NCI-H2107 (cell line): ENCODE results near the gene MDH1B.
A peak's percentile ranks its signal among the peaks of the same experiment; 100 is the strongest.
"Not testable (repeated sequence)": the region's sequence is repeated elsewhere in the genome, so short reads cannot be mapped to it uniquely, and the experiment has no call there.

Experiments used
- DNase-seq: peaks from one replicate; lab custom pipeline; 2025; lab: John Stamatoyannopoulos, UW

MDH1B gene

DNA sequence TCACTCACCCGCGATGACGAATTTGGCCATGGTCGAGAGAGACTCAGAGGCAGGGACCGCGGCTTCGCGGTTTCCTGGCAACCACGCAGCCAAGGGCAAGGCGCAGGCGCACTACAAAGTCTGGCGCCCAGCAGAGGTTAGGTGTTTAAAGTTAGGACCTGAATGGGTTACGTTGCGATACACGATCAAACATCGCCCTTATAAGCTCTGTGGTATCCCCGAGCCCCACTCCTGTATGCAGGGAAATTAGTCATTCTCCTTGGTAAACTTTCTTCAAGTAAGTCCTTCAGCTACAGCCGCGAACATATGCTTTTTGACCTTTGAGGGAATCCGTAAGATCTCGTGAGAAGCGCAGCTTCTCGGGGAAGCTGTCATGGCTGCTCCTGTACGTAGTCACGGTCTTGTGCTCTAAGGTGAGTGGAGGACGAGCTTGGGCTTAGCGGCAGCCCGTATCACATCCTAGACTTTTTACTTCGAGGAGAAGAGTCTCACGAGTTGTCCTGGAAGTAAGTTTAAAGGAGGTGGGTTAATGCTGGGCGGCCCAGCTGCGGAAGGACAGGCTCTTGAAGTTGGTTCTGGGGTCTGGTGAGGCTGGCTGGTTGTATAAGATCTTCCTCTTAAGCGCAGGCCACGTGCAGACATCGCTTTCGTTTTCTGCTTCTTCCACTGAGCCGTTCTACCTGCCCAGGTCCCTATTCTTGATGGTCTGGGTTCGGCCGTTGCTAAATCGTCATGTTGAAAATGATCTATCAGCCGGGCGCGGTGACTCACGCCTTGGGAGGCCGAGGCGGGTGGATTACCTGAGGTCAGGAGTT is at the start of gene MDH1B, which contains the start of gene FASTKD2:
Gene MDH1B, minus strand, starts transcription at position 87 of the 815 bp plus-strand sequence. Its CDS starts 57 bp downstream, at position 30.
Gene FASTKD2, plus strand, starts transcription at position 365 of the 815 bp plus-strand sequence. CDS start 1,088 bp downstream, outside the sequence.
- peak; percentile 40 for DNase-seq

DNA sequence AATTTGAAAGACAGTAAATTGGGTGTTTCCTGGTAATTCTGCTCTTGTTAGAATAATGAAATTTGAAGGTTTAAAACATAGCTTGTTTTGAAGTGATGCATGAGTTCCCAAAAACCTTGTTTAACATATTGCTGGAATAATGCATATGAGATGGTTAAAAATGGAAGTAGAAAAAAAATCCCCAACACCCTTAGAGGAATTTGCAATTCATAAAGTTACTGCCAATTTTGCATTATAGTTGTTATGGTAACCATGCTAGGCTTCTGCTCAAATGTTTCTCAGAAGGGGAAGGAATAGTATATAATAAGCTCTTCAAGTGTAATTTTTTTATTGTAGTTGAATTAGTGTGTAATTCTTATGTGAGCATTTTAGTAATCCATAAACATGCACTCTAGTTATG is 49.4 kb upstream of the MDH1B start:
- DNase-seq: no peak

DNA sequence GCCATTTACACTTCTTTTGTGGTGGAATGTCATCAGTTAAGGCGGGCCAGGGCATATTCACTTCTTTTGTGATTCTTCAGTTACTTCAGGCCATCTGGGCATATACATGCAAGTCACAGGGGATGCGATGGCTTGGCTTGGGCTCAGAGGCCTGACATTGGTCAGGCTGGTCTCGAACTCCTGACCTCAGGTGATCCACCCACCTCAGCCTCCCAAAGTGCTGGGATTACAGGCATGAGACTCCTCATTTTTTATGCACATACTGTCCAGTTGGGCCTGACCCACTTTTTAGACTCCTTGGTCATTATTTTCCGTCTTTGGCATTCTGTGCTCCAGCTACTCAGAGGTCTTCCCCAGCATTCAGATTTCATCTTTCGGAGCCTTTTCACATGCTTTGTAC is 47.3 kb upstream of the MDH1B start:
- not testable (repeated sequence) for DNase-seq

DNA sequence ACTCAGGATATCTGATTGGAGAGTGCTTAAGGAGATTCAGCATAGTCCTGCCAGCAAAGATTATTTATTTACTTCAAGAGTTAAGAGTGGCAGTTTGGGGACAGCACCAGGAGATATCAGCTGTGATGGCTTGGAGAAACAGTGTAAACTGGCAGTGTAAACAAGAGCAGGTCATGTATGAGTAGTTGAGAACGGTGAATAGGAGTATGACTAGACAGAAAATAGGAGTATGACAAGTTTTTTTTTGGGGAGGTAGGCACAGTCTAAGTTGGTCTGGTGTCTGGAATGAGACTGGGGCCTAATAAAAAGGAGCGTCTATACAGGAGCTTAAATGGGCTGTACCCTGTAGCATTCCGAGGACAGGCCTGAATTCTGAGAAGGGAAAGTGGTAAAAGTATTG is 42.5 kb upstream of the MDH1B start:
- not testable (repeated sequence) for DNase-seq

DNA sequence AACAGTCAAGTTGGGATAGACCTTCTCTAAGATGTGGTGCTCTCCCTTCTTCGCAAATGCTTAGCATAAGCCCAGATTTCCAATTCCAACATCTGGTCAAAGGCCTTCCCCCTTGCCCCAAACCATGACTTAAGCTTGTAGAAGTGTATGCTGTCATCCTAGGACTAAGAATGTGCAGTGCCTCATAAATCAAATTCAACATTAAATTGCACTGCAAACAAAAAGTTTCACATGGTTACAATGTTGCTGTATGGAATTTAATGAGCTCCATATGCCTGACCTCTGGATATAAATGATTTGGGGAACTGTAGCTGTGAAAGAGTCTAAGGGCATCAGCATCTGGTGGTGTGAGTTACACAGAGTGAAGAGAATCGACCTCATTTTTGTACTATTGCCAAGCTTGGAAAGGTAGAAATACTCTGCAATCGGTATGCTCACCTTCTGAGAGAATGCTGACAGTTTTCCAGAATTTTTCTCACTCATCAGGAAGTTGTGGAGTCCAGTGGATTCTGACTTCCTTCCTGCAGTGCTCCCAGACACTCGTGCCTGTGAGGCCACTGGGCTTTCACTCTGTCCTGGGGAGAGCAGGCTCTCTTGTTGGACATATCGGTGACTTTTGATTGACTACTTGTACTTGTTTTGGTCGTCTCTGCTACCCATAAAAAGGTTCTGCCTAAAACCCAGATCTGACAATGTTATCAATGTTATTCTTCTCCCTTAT is 40.9 kb upstream of the MDH1B start:
- no peak for DNase-seq

DNA sequence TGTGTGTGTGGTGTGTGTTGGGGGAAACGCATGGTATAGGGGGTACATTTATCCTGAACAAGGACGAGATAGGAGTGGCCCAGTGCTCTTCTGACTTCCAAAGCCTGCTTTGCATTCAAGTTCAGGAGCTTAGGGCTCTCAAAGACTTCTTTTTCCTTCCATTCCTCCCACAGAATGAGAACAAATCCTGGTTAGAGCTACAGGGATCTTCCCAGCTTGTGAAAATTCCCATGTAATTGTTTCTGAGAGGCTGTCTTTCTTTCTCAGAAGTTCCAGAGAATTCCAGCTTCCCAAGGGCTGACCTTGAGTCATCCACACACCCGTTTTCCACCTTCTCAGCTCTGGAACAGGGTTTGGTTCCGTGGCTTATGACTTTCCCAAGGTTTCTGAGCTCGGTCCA is 39.2 kb upstream of the MDH1B start:
- no peak for DNase-seq

DNA sequence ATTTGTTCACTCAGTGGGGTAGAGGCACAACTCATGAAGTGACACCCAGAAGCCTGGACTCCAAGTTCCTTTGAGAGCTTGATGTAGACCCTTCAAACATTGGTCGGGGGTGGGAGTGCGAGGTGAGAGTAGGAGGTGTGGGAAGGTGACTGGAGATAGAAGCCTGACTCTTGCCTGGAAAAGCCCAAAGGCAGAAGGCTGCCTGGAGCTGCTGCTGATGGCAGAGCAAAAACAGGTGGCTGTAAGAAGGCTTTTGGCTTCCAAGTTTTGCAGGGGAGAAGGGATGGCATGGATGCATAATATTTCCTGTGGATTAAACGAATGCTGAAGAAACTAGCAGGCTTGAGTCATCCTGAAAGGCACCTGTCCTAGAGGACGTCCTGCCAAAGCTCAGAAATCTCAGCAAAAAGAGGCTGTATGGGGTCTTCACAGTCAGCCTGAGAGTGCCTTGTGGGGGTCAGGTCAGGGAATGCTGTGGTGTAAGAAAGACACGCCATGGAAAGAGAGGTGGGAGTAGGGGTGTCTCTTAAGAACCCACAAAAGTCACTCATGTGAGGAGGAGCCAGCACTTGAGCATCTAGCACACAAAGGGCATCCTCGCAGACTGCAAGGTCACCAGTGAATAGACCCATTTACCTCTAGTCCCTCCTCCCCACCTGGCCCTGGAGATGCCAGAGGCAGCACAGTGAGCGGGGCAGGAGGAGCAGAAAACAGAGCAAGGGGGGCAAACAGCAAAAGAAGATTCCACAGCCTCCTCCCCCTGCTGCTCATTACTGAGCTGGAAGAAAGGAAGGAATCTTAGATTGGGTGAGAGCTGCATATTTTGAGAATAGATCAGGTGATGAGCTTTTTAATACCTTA is 37.8 kb upstream of the MDH1B start:
- DNase-seq: no peak

- DNase-seq: no peak
Observed at GRCh38 chr2:206801418-206802189, 36.5 kb upstream of the MDH1B start.

- peak; percentile 38 for DNase-seq
Observed at GRCh38 chr2:206800506-206801417, 35.6 kb upstream of the MDH1B start.

DNA sequence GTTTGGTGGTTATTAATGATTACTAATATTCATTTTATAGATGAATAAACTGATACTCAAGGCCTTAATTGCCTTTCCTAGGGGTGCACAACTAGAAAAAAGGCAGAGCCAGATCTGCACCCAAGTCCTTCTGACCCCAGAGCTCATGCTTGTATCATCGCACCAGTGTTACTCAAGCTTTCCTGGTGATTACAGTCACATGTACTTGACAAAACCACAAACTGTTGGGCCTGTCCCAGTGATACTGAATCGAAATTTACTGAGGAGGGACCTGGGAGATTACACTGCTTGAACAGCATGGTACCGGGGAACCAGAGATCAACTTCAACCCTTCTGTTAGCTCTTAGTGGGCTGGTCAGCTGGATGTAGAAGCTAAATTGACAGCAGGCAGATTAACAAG is 34.0 kb upstream of the MDH1B start:
- no peak for DNase-seq

- DNase-seq: no peak
Observed at GRCh38 chr2:206798000-206798399, 32.9 kb upstream of the MDH1B start.

- DNase-seq: no peak
Observed at GRCh38 chr2:206797376-206797775, 32.2 kb upstream of the MDH1B start.

DNA sequence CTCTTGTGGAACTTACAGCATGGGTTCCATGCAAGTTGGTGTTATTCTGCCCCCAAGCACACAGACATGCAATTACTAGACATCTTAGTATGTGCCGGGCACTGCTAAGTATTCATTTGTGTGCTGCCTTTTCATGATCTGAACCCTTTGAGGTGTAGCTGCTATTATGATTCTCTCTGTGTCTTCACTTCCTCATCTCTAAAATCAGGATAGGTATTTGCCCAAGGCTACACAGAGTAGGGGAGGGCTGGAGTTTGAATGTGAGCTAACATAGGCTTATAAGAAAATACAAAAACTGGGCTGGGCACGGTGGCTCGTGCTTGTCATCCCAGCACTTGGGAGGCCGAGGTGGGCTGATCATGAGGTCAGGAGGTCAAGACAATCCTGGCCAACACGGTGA is 27.5 kb upstream of the MDH1B start:
- DNase-seq: no peak

GRCh38 chr2:206790311-206790935 is 25.3 kb upstream of the MDH1B start:
- DNase-seq: no peak

DNA sequence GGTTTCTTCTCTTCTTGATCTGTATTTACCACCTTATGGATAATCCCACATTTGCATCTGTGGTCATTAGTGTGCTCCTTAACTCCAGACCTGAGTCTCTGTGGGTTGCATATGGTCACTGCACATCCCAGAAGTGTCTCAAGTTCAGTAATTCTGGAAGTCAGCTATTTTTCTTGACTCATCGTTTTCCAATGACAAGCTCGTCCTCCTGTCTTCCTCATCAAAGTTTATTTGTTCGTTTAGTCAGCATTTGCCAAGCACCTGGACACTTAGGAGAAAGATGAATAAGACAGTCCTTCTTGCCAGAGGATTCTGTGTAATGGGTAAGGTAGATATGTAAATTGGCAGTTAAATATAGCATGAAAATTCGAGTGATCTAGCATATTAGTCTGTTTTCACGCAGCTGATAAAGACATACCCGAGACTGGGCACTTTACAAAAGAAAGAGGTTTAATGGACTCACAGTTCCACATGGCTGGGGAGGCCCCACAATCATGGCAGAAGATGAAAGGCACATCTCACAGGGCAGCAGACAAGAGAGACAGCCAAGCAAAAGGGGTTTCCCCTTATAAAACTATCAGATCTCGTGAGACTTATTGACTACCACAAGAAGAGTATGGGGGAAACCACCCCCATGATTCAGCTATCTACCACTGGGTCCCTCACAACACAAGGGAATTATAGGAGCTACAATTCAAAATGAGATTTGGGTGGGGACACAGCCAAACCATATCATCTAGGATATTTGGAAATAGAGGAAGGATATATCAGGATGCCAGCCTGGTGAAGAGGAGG is 19.6 kb upstream of the MDH1B start:
- no peak for DNase-seq

GRCh38 chr2:206783718-206784117 is 18.6 kb upstream of the MDH1B start:
- no peak for DNase-seq

GRCh38 chr2:206780671-206781070 is 15.5 kb upstream of the MDH1B start:
- no peak for DNase-seq

- no peak for DNase-seq
Observed at GRCh38 chr2:206776432-206776831, 11.3 kb upstream of the MDH1B start.

DNA sequence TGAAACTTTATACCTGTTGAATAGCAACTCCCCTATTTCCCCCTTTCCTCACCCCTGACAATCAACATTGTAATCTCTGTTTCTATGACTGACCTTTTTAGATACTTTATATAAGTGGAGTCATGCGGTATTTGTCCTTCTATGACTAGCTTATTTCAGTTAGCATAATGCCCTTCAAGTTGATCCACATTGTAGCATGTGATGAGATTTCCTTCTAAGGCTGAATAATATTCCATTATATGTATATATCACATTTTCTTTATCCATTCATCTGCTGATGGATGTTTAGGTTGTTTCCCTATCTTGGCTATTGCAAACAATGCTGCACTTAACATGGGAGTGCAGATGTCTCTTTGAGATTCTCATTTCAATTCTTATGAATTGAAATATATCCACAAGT is 9.7 kb upstream of the MDH1B start:
- no peak for DNase-seq
